GM12878 (cell line): ENCODE results near the gene AP3S2. TPM values are rescaled to one million over a fixed set of nuclear protein-coding genes. Genes with fewer than 3 reads are reported as not detected.

Experiments used
- ATAC-seq: fragments of 200-7000 bp; cut with Tn5 transposase; 3 replicates; pipeline ENCODE4 v1.9.1; 2020; ENCODE audit warnings: mild to moderate bottlenecking, moderate library complexity
- BruUV-seq: library from RNA; stranded (reverse); fragments of 400-500 nt; replicated peaks from 2 replicates; lab custom pipeline; 2021; lab: Mats Ljungman, UMichigan
- CTCF ChIA-PET: fragments of 300-600 bp; sonication (Branson Sonifier 250); formaldehyde crosslinking; extraction: SDS; loops from one replicate; lab custom pipeline; 2021; ENCODE audit warnings: inconsistent platforms; lab: Yijun Ruan, JAX
- POLR2A ChIA-PET: fragments of 350-600 bp; formaldehyde crosslinking; extraction: SDS; loops from one replicate; lab custom pipeline; 2021; ENCODE audit warnings: inconsistent platforms; lab: Charles Lee
- RAD21 ChIA-PET: fragments of 300-600 bp; sonication (Branson Sonifier 250); formaldehyde crosslinking; loops from one replicate; lab custom pipeline; 2023; ENCODE audit warnings: antibody characterized with exemption; ENCODE audit not compliant: unreplicated experiment; lab: Charles Lee
- SMC1A ChIA-PET: fragments of 300-600 bp; sonication (Branson Sonifier 250); formaldehyde crosslinking; loops from one replicate; lab custom pipeline; 2023; ENCODE audit not compliant: unreplicated experiment, uncharacterized antibody; lab: Charles Lee
- DNase-seq: peaks from one replicate; pipeline ENCODE4 v3.0.0-alpha.2; 2011; ENCODE audit warnings: low read depth, low spot score
- FAIRE-seq: peaks from 3 replicates; lab custom pipeline; 2011; peaks lifted over from hg19 to GRCh38; lab: Jason Lieb, UNC
- H2AFZ ChIP-seq: 2 replicates; pipeline ENCODE4 v1.6.0; 2011; ENCODE audit warnings: low read depth, low read length, control low read depth; ENCODE audit not compliant: control insufficient read depth
- H3K27ac ChIP-seq: 2 replicates; pipeline ENCODE4 v1.5.1; 2011; ENCODE audit warnings: control low read depth; ENCODE audit not compliant: control insufficient read depth, insufficient read depth
- H3K27me3 ChIP-seq, 2 experiments: replicated peaks in 1 of 2; 2 replicates each; pipeline versions ENCODE4 v1.6.0 to v1.6.1; 2011; ENCODE audit warnings: low read length in 1 of 2; ENCODE audit not compliant: control insufficient read depth in 2 of 2, insufficient read depth in 2 of 2
- H3K36me3 ChIP-seq, 2 experiments: 2 replicates each; pipeline ENCODE4 v1.5.1; 2011; ENCODE audit warnings: low read length in 1 of 2; ENCODE audit not compliant: control insufficient read depth in 2 of 2, insufficient read depth in 2 of 2
- H3K4me1 ChIP-seq: 2 replicates; pipeline ENCODE4 v1.6.1; 2011; ENCODE audit warnings: mild to moderate bottlenecking, low read length, moderate library complexity, mixed read lengths; ENCODE audit not compliant: control insufficient read depth, insufficient read depth
- H3K4me2 ChIP-seq: 2 replicates; pipeline ENCODE4 v1.6.0; 2011; ENCODE audit warnings: control low read depth; ENCODE audit not compliant: control insufficient read depth, insufficient read depth
- H3K4me3 ChIP-seq: fragments of 200-600 bp; sonication (generic); 2 replicates; pipeline ENCODE4 v1.5.1; 2016
- H3K79me2 ChIP-seq: 2 replicates; pipeline ENCODE4 v1.6.0; 2011; ENCODE audit warnings: low read length; ENCODE audit not compliant: control insufficient read depth, insufficient read depth
- H3K9ac ChIP-seq: 2 replicates; pipeline ENCODE4 v1.8.0; 2011; ENCODE audit warnings: low read length, control low read depth, mixed read lengths; ENCODE audit not compliant: control insufficient read depth, insufficient read depth
- H3K9me3 ChIP-seq: replicated peaks from 3 replicates; pipeline ENCODE4 v1.5.1; 2011; ENCODE audit warnings: mild to moderate bottlenecking, low read length; ENCODE audit not compliant: control insufficient read depth, insufficient read depth
- H4K20me1 ChIP-seq: 2 replicates; pipeline ENCODE4 v1.6.0; 2011; ENCODE audit not compliant: control insufficient read depth, insufficient read depth
- BMI1 ChIP-seq: fragments of 450-650 bp; IDR thresholded peaks from 2 replicates; pipeline ENCODE4 v1.6.1; 2016; ENCODE audit warnings: mild to moderate bottlenecking, moderate library complexity, borderline replicate concordance
- CBFB ChIP-seq: IDR thresholded peaks from 2 replicates; pipeline ENCODE4 v1.6.1; 2016; ENCODE audit warnings: antibody characterized with exemption, low read depth
- EP300 ChIP-seq, 2 experiments: fragments of 150-350 bp in 1 of 2; IDR thresholded peaks; 2 replicates each; pipeline ENCODE4 v1.6.1; 2011 to 2012; ENCODE audit warnings: low read depth in 2 of 2, low read length in 2 of 2, borderline replicate concordance in 1 of 2, improper control_type of control experiment in 1 of 2, inconsistent platforms in 1 of 2; ENCODE audit not compliant: control insufficient read depth in 1 of 2
- ETV6 ChIP-seq, 2 experiments: fragments of 450-650 bp in 1 of 2; IDR thresholded peaks in 1 of 2; conservative IDR thresholded peaks in 1 of 2; 2 replicates each; pipeline ENCODE4 v1.6.1; 2014; ENCODE audit warnings: antibody characterized with exemption in 1 of 2, borderline replicate concordance in 1 of 2, low read depth in 1 of 2, mild to moderate bottlenecking in 1 of 2, moderate library complexity in 1 of 2
- NFYA ChIP-seq: IDR thresholded peaks from 2 replicates; pipeline ENCODE4 v1.6.1; 2011; ENCODE audit warnings: low read depth, mild to moderate bottlenecking, low read length, improper control_type of control experiment, borderline replicate concordance
- SMARCA5 ChIP-seq: fragments of 450-650 bp; IDR thresholded peaks from 2 replicates; pipeline ENCODE4 v1.6.1; 2017; ENCODE audit warnings: mild to moderate bottlenecking
- SREBF2 ChIP-seq: IDR thresholded peaks from 2 replicates; pipeline ENCODE4 v1.6.1; 2012; ENCODE audit warnings: mild to moderate bottlenecking, low read length
- SUPT20H ChIP-seq: IDR thresholded peaks from 2 replicates; pipeline ENCODE4 v1.6.1; 2011; ENCODE audit warnings: low read depth, mild to moderate bottlenecking, low read length, moderate library complexity, borderline replicate concordance; ENCODE audit not compliant: control insufficient read depth
- WRNIP1 ChIP-seq: IDR thresholded peaks from 2 replicates; pipeline ENCODE4 v1.6.1; 2011; ENCODE audit warnings: low read depth, low read length, improper control_type of control experiment, borderline replicate concordance
- WGBS: methylation state at CpG from one replicate; pipeline ENCODE4 v1.1.6; 2016; ENCODE audit warnings: low lambda C conversion rate; ENCODE audit not compliant: insufficient replicate concordance, insufficient coverage; ENCODE audit errors: missing lambda C conversion rate; 5-methylcytosine and 5-hydroxymethylcytosine counted together
- in situ Hi-C: fragments of 300-500 bp; cut with MboI; formaldehyde crosslinking; loops from 9 replicates; pipeline ENCODE4 v1.14.3; 2018; ENCODE audit warnings: mixed read lengths
- intact Hi-C: fragments of 100-400 bp; cut with micrococcal nuclease; formaldehyde crosslinking; loops from one replicate; pipeline ENCODE4 v1.14.2; 2022; ENCODE audit not compliant: unreplicated experiment
- polyA plus RNA-seq, 11 experiments: library from polyadenylated mRNA; depleted of rRNA in 4 of 11; unstranded in 6 of 11; stranded (reverse) in 5 of 11; fragments of >200 nt; fragmentation: Nextera tagmentation in 4 of 11; fragmentation: Illumina TruSeq in 1 of 11; extraction: Ambion mirVana in 4 of 11; extraction: Trizol in 1 of 11; gene quantifications; 1 replicate in 1 of 11; 2 replicates in 10 of 11; pipeline versions ENCODE4 v1.2.1 to v1.2.3, GENCODE V29; 2011 to 2016; ENCODE audit warnings: inconsistent platforms in 2 of 11, missing spikeins in 2 of 11, low read depth in 1 of 11
- total RNA-seq, 4 experiments: library from RNA; depleted of rRNA in 3 of 4; stranded (reverse); fragments of >200 nt in 3 of 4; fragmentation: Illumina TruSeq in 1 of 4; extraction: Trizol in 1 of 4; gene quantifications; 2 replicates each; pipeline versions ENCODE4 v1.2.1 to v1.2.3, GENCODE V29; 2013 to 2021

Gene AP3S2
- total and polyA plus RNA-seq, 10 of the 15 experiments (the other 5 are each of a cell fraction or from before 2014, with no cell fraction given), result 10.0 to 43.6 (median 26.0) TPM

GRCh38 chr15:89802986-89803824, 90.6 kb downstream of the AP3S2 start:
- FAIRE-seq, result no peak
- no peak for DNase-seq
- no peaks in the 10 kb centered on the region for H3K4me1 ChIP-seq
- RAD21 ChIA-PET, result no interaction called here
- no TSS peak for BruUV-seq
- no peak overlapping the region for H3K9ac ChIP-seq
- no peaks in the 10 kb centered on the region for H3K79me2 ChIP-seq
- SMC1A ChIA-PET, result no interaction called here
- H3K9me3 ChIP-seq, result no peaks in the 10 kb centered on the region
- H4K20me1 ChIP-seq, result no peaks in the 10 kb centered on the region; the same call in 1 of the 2 replicates
- TF ChIP-seq BMI1, result no peak
- no peak for TF ChIP-seq NFYA
- no peak for TF ChIP-seq SUPT20H
- no peak for TF ChIP-seq CBFB
- no peak for TF ChIP-seq EP300 (IDR thresholded peaks at IDR 0.05; ENCODE audit: borderline replicate concordance in 1 of 2, control insufficient read depth in 1 of 2, low read depth in 2 of 2, low read length in 2 of 2)
- TF ChIP-seq WRNIP1, result no peak
- TF ChIP-seq SREBF2, result no peak
- TF ChIP-seq SMARCA5, result no peak
- TF ChIP-seq ETV6 (conservative IDR thresholded peaks at IDR 0.05 in 1 of 2, IDR thresholded peaks at IDR 0.05 in 1 of 2; ENCODE audit: borderline replicate concordance in 1 of 2, low read depth in 1 of 2), result no peak
- no peak overlapping the region for H3K4me3 ChIP-seq
- no peak overlapping the region for H2AFZ ChIP-seq
- POLR2A ChIA-PET, result no interaction called here
- in situ Hi-C loops (no loop called here), intact Hi-C loops (no loop called here)
- CTCF ChIA-PET, result no interaction called here
- no peaks in the 10 kb centered on the region for H3K36me3 ChIP-seq
- H3K27me3 ChIP-seq, result no peaks in the 10 kb centered on the region
- no peak overlapping the region for H3K27ac ChIP-seq
- WGBS, result 64% methylated on average over 24 of the region's 24 CpGs
- ATAC-seq, result no peak
- no peak overlapping the region for H3K4me2 ChIP-seq
